ENCODE measurements around the gene UQCC5. TPM values are rescaled to one million over a fixed set of nuclear protein-coding genes. Genes with fewer than 3 reads are reported as not detected.

UQCC5 gene
- total RNA-seq, 1 donor from 2014 or later = 12.7 TPM

DNA sequence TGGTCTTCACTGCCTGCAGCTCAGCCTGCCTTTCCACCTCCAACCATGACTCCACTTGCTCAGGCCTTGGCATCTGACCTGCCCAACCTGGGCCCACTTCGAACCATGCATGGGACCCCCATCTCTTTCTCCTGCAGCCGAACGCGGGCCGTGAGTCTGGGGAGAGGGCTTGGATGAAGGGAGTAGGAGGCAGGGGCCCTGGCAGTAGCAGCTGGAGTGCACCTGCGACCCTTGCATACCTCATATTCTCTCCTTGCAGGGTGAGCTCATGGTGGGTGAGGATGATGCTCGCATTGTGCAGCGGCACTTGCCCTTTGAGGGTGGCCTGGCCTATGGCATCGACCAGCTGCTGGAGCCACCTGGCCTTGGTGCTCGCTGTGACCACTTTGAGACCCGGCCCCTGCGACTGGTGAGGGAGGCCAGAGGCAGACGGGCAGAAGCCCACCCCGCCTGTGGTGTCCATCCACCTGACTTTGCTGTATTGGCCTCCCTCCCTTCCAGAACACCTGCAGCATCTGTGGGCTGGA lies 16.2 kb upstream of the UQCC5 start:
- H3K27ac Mint-ChIP-seq = no peak overlapping the region
- peaks cover 8% of the 10 kb centered on the region for H3K36me3 Mint-ChIP-seq
- TF ChIP-seq, protein P1, sequence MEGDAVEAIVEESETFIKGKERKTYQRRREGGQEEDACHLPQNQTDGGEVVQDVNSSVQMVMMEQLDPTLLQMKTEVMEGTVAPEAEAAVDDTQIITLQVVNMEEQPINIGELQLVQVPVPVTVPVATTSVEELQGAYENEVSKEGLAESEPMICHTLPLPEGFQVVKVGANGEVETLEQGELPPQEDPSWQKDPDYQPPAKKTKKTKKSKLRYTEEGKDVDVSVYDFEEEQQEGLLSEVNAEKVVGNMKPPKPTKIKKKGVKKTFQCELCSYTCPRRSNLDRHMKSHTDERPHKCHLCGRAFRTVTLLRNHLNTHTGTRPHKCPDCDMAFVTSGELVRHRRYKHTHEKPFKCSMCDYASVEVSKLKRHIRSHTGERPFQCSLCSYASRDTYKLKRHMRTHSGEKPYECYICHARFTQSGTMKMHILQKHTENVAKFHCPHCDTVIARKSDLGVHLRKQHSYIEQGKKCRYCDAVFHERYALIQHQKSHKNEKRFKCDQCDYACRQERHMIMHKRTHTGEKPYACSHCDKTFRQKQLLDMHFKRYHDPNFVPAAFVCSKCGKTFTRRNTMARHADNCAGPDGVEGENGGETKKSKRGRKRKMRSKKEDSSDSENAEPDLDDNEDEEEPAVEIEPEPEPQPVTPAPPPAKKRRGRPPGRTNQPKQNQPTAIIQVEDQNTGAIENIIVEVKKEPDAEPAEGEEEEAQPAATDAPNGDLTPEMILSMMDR (IDR thresholded peaks at IDR 0.05; ENCODE audit: unreplicated experiment) = no peak
- DNase-seq (ENCODE audit: low spot score in 2 of 2, unreplicated experiment in 2 of 2) = no peak
- no peak overlapping the region for H3K4me3 Mint-ChIP-seq
- H3K27me3 Mint-ChIP-seq (ENCODE audit: low read depth) = no peaks in the 10 kb centered on the region
- H3K4me1 Mint-ChIP-seq = peaks cover 9% of the 10 kb centered on the region
- H3K9me3 Mint-ChIP-seq = no peaks in the 10 kb centered on the region

DNA sequence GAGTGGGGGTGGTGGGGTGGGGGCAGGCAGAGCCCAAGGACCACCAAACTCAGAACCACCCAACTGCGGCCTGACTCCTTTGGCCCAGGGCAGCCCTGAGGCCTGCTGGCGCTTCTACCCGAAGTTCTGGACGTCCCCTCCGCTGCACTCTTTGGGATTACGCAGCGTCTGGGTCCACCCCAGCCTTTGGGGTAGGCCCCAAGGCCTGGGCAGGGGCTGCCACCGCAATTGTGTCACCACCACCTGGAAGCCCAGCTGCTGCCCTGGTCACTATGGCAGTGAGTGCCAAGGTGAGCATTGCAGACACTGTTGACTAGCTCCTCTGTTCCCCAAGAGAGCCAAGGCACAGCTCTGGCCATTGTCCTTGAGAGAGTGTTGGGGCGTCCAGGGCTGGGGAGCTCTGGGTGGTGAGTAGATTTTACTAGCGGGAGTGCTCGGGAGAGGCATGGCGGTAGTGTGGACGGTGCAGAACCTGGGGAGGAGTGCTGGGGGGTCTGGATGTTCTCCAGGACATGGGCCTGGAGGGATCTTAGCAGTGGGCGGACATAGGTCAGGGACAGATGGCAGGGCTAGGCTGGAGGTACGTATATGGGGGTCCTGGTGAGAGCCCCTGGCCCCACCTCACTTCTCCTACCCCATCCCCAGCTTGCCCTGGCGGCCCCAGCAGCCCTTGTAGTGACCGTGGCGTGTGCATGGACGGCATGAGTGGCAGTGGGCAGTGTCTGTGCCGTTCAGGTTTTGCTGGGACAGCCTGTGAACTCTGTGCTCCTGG lies 15.5 kb upstream of the UQCC5 start:
- DNase-seq (ENCODE audit: low spot score in 2 of 2, unreplicated experiment in 2 of 2) = no peak
- no peak overlapping the region for H3K4me3 Mint-ChIP-seq
- no peak overlapping the region for H3K27ac Mint-ChIP-seq

DNA sequence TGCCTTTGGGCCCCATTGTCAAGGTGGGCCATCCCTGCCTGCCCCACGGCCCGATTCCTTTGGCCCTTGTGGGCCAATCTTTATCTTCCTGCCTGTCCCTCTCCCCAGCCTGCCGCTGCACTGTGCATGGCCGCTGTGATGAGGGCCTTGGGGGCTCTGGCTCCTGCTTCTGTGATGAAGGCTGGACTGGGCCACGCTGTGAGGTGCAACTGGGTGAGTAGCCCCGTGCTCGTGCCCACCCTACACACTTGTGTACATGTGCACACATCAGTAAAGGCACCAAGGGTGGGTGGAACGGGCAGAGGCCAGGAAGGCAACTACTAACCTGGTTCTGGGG lies 14.9 kb upstream of the UQCC5 start:
- H3K27ac Mint-ChIP-seq = no peak overlapping the region
- peaks cover 8% of the 10 kb centered on the region for H3K36me3 Mint-ChIP-seq
- peaks cover 22% of the 10 kb centered on the region for H3K4me1 Mint-ChIP-seq
- TF ChIP-seq, protein P1 (IDR thresholded peaks at IDR 0.05; ENCODE audit: unreplicated experiment) = no peak
- DNase-seq (ENCODE audit: low spot score in 2 of 2, unreplicated experiment in 2 of 2) = no peak
- H3K9me3 Mint-ChIP-seq = no peaks in the 10 kb centered on the region
- no peaks in the 10 kb centered on the region for H3K27me3 Mint-ChIP-seq (ENCODE audit: low read depth)
- no peak overlapping the region for H3K4me3 Mint-ChIP-seq

More for the DNA sequence above, 15.5 kb upstream of the UQCC5 start:
- TF ChIP-seq, protein P1 (IDR thresholded peaks at IDR 0.05; ENCODE audit: unreplicated experiment) = no peak
- H3K4me1 Mint-ChIP-seq = peaks cover 16% of the 10 kb centered on the region
- H3K27me3 Mint-ChIP-seq (ENCODE audit: low read depth) = no peaks in the 10 kb centered on the region
- no peaks in the 10 kb centered on the region for H3K9me3 Mint-ChIP-seq
- H3K36me3 Mint-ChIP-seq = peaks cover 8% of the 10 kb centered on the region

DNA sequence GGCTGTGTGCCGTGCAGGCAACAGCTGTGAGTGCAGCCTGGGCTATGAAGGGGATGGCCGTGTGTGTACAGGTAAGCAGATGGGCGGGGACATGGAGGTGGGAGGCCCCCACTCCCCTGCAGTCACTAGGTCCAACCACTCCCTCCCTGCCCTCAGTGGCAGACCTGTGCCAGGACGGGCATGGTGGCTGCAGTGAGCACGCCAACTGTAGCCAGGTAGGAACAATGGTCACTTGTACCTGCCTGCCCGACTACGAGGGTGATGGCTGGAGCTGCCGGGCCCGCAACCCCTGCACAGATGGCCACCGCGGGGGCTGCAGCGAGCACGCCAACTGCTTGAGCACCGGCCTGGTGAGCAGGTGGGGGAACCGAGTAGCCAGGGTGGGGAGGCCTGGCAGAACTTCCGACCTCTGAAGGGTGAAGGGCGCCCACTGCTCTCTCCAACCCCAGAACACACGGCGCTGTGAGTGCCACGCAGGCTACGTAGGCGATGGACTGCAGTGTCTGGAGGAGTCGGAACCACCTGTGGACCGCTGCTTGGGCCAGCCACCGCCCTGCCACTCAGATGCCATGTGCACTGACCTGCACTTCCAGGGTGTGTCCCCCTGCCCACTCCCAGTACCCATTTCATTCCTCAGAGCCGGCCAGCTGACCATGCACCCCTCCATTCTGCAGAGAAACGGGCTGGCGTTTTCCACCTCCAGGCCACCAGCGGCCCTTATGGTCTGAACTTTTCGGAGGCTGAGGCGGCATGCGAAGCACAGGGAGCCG lies 14.3 kb upstream of the UQCC5 start:
- TF ChIP-seq, protein P1 (IDR thresholded peaks at IDR 0.05; ENCODE audit: unreplicated experiment) = no peak
- H3K27me3 Mint-ChIP-seq (ENCODE audit: low read depth) = no peaks in the 10 kb centered on the region
- DNase-seq (ENCODE audit: low spot score in 2 of 2, unreplicated experiment in 2 of 2) = no peak

DNA sequence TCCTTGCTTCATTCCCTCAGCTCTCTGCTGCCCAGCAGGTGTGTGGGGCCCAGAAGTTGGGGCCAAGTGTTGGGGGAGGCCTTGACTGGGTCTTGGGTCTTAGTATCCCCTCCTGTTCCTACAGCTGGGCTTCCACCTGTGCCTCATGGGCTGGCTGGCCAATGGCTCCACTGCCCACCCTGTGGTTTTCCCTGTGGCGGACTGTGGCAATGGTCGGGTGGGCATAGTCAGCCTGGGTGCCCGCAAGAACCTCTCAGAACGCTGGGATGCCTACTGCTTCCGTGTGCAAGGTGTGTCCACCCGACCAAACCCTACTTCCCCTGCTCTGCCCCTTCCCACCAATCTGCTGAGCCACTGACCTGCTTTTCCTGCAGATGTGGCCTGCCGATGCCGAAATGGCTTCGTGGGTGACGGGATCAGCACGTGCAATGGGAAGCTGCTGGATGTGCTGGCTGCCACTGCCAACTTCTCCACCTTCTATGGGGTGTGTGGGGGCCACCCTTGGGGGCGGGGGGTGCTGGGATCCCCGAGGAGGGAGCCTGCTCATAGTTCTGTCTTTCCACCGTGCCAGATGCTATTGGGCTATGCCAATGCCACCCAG lies 13.7 kb upstream of the UQCC5 start:
- H3K9me3 Mint-ChIP-seq = no peaks in the 10 kb centered on the region
- DNase-seq (ENCODE audit: low spot score in 2 of 2, unreplicated experiment in 2 of 2) = no peak
- peaks cover 8% of the 10 kb centered on the region for H3K36me3 Mint-ChIP-seq
- H3K4me1 Mint-ChIP-seq = peaks cover 23% of the 10 kb centered on the region
- H3K27me3 Mint-ChIP-seq (ENCODE audit: low read depth) = no peaks in the 10 kb centered on the region
- H3K4me3 Mint-ChIP-seq = no peak overlapping the region
- no peak overlapping the region for H3K27ac Mint-ChIP-seq
- TF ChIP-seq, protein P1 (IDR thresholded peaks at IDR 0.05; ENCODE audit: unreplicated experiment) = no peak

More for the DNA sequence above, 14.3 kb upstream of the UQCC5 start:
- H3K36me3 Mint-ChIP-seq = peaks cover 8% of the 10 kb centered on the region
- H3K9me3 Mint-ChIP-seq = no peaks in the 10 kb centered on the region
- no peak overlapping the region for H3K27ac Mint-ChIP-seq
- H3K4me3 Mint-ChIP-seq = no peak overlapping the region
- H3K4me1 Mint-ChIP-seq = peaks cover 23% of the 10 kb centered on the region
